ENCODE data around the gene NTNG1. TPM values are rescaled to one million over a fixed set of nuclear protein-coding genes. Genes with fewer than 3 reads are reported as not detected.

NTNG1 gene
- total and polyA plus RNA-seq, 10 of the 15 experiments (the other 5 are each of a cell fraction or from before 2014, with no cell fraction given) = 0.18 to 2.3 (median 1.1) TPM; not detected in 1

- TF ChIP-seq ELK1 (IDR thresholded peaks at IDR 0.05; ENCODE audit: low read depth, low read length) = no peak
- no peak for TF ChIP-seq EED (IDR thresholded peaks at IDR 0.05; ENCODE audit: low read depth)
- TF ChIP-seq SP1 (IDR thresholded peaks at IDR 0.05; ENCODE audit: low read depth, low read length) = no peak
Measured at GRCh38 chr1:107122225-107122624, 18.6 kb upstream of the NTNG1 start (continued).

GRCh38 chr1:107123741-107124140 is 17.1 kb upstream of the NTNG1 start:
- no peak overlapping the region for H3K27ac ChIP-seq (ENCODE audit: control insufficient read depth, insufficient read depth)
- H2AFZ ChIP-seq (ENCODE audit: control insufficient read depth, low read depth, low read length) = no peak overlapping the region
- H3K4me3 ChIP-seq = no peak overlapping the region
- no peaks in the 10 kb centered on the region for H3K9me3 ChIP-seq (replicated peaks; ENCODE audit: control insufficient read depth, insufficient read depth, low read length)
- H3K9ac ChIP-seq (ENCODE audit: control insufficient read depth, insufficient read depth, low read length) = no peak overlapping the region
- H4K20me1 ChIP-seq (ENCODE audit: control insufficient read depth, insufficient read depth) = no peaks in the 10 kb centered on the region
- in situ Hi-C loops (cut with MboI) (no loop called here), intact Hi-C loops (cut with micrococcal nuclease; ENCODE audit: unreplicated experiment) (no loop called here)
- H3K4me2 ChIP-seq (ENCODE audit: control insufficient read depth, insufficient read depth) = no peak overlapping the region
- H3K27me3 ChIP-seq (replicated peaks in 1 of 2; ENCODE audit: control insufficient read depth in 2 of 2, insufficient read depth in 2 of 2, low read length in 1 of 2) = no peaks in the 10 kb centered on the region
- POLR2A ChIA-PET = no interaction called here
- H3K36me3 ChIP-seq (ENCODE audit: control insufficient read depth in 2 of 2, insufficient read depth in 2 of 2, low read length in 1 of 2) = no peaks in the 10 kb centered on the region
- FAIRE-seq (no peak), DNase-seq (ENCODE audit: low read depth, low spot score) (no peak), ATAC-seq (no peak)
- H3K79me2 ChIP-seq (ENCODE audit: control insufficient read depth, insufficient read depth, low read length) = no peaks in the 10 kb centered on the region
- no peaks in the 10 kb centered on the region for H3K4me1 ChIP-seq (ENCODE audit: control insufficient read depth, insufficient read depth, low read length)
- SMC1A ChIA-PET (ENCODE audit: uncharacterized antibody, unreplicated experiment) = no interaction called here
- BruUV-seq (replicated peaks) = no TSS peak
- RAD21 ChIA-PET (ENCODE audit: unreplicated experiment) = no interaction called here
- CTCF ChIA-PET = no interaction called here
- 21% methylated on average over 1 of the region's 1 CpG for WGBS (ENCODE audit: insufficient coverage, insufficient replicate concordance, low lambda C conversion rate, missing lambda C conversion rate)
- no peak for TF ChIP-seq ASH2L (IDR thresholded peaks at IDR 0.05; ENCODE audit: borderline replicate concordance, low read depth)
- TF ChIP-seq YBX1 (IDR thresholded peaks at IDR 0.05) = no peak
- TF ChIP-seq MAX (IDR thresholded peaks at IDR 0.05; ENCODE audit: low read depth, low read length) = no peak
- no peak for TF ChIP-seq SKIL (IDR thresholded peaks at IDR 0.05; ENCODE audit: low read depth, poor library complexity, severe bottlenecking)
- no peak for TF ChIP-seq HCFC1 (IDR thresholded peaks at IDR 0.05; ENCODE audit: low read length)
- TF ChIP-seq BCLAF1 (IDR thresholded peaks at IDR 0.05) = no peak
- TF ChIP-seq ATF3 (IDR thresholded peaks at IDR 0.05; ENCODE audit: borderline replicate concordance, extremely low read depth, low read depth, low read length) = no peak
- TF ChIP-seq E4F1 (IDR thresholded peaks at IDR 0.05; ENCODE audit: borderline replicate concordance, partially characterized antibody) = no peak
- TF ChIP-seq NFYA (IDR thresholded peaks at IDR 0.05; ENCODE audit: borderline replicate concordance, low read depth, low read length) = no peak
